ENCODE measurements around the gene TYSND1. TPM values are rescaled to one million over a fixed set of nuclear protein-coding genes. Genes with fewer than 3 reads are reported as not detected.
A peak's percentile ranks its signal among the peaks of the same experiment; 100 is the strongest.

Gene TYSND1
- total RNA-seq, 1 experiment from 2014 or later, result 39.3 TPM

GRCh38 chr10:70169649-70170364 is 23.3 kb upstream of the TYSND1 start:
- intact Hi-C loops (cut with micrococcal nuclease; ENCODE audit: unreplicated experiment), result no loop called here

GRCh38 chr10:70169011-70169410 is 22.5 kb upstream of the TYSND1 start:
- H3K27ac ChIP-seq (ENCODE audit: low read length), result peak overlapping the region; percentile 91
- no peak for DNase-seq (ENCODE audit: low read depth, low spot score)
- intact Hi-C loops (cut with micrococcal nuclease; ENCODE audit: unreplicated experiment), result no loop called here
- peaks cover 9% of the 10 kb centered on the region; the same call in 1 of the 2 replicates for H3K36me3 ChIP-seq (ENCODE audit: control insufficient read depth, insufficient read depth, low read length)
- peaks cover 20% of the 10 kb centered on the region for H3K4me1 ChIP-seq (ENCODE audit: control insufficient read depth, insufficient read depth, low read length)
- peak overlapping the region; percentile 97 for H3K4me3 ChIP-seq (ENCODE audit: low read depth in 2 of 2, low read length in 2 of 2)
- in situ Hi-C loops (cut with HindIII; ENCODE audit: low pct_unique_long_range_greater_than_20kb, low sequenced_read_pairs), result no loop called here
- no peaks in the 10 kb centered on the region for H3K9me3 ChIP-seq (ENCODE audit: control insufficient read depth, insufficient read depth, low read depth, low read length)
- no peak for ATAC-seq
- POLR2A ChIA-PET, result interaction anchor here (0.5 to 0.6 kb wide), 4 partner anchors 64 to 1080 kb away, joined by 3 to 10 read pairs (median 6); partner anchors contain the start of gene PPA1
- no peaks in the 10 kb centered on the region for H3K27me3 ChIP-seq (ENCODE audit: control insufficient read depth, insufficient read depth, low read length)
- BruUV-seq (replicated peaks), result no TSS peak
- TF ChIP-seq SIN3A (IDR thresholded peaks at IDR 0.05; ENCODE audit: borderline replicate concordance, insufficient read depth, low read depth, low read length), result no peak
- TF ChIP-seq TCF7L2 (IDR thresholded peaks at IDR 0.05; ENCODE audit: low read depth, low read length), result no peak
- TF ChIP-seq REST (IDR thresholded peaks at IDR 0.05; ENCODE audit: insufficient read depth in 1 of 2, low read depth in 2 of 2, low read length in 1 of 2), result no peak
- no peak for TF ChIP-seq POLR2AphosphoS5 (IDR thresholded peaks at IDR 0.05; ENCODE audit: low read depth, low read length)
- no peak for TF ChIP-seq CTCF (IDR thresholded peaks at IDR 0.05)
- CTCF ChIA-PET, result no interaction called here

More at GRCh38 chr10:70169649-70170364, 23.3 kb upstream of the TYSND1 start:
- peak overlapping the region; percentile 91 for H3K27ac ChIP-seq (ENCODE audit: low read length)
- BruUV-seq (replicated peaks), result no TSS peak
- ATAC-seq (peak; percentile 46), DNase-seq (ENCODE audit: low read depth, low spot score) (no peak)
- ChIA-PET POLR2A (interaction anchor here (0.7 to 1.1 kb wide), 3 partner anchors 23 to 780 kb away, joined by 3 to 12 read pairs (median 4); partner anchors contain the start of gene TYSND1), CTCF (interaction anchor here (0.6 to 1.0 kb wide), 2 partner anchors 23 to 218 kb away, joined by 3 to 5 read pairs; partner anchors contain the start of gene TYSND1)
- peaks cover 26% of the 10 kb centered on the region for H3K4me1 ChIP-seq (ENCODE audit: control insufficient read depth, insufficient read depth, low read length)
- in situ Hi-C loops (cut with HindIII; ENCODE audit: low pct_unique_long_range_greater_than_20kb, low sequenced_read_pairs), result no loop called here
- H3K4me3 ChIP-seq (ENCODE audit: low read depth in 2 of 2, low read length in 2 of 2), result peak overlapping the region; percentile 97
- TF ChIP-seq TCF7L2 (IDR thresholded peaks at IDR 0.05; ENCODE audit: low read depth, low read length) (no peak), REST (IDR thresholded peaks at IDR 0.05; ENCODE audit: insufficient read depth in 1 of 2, low read depth in 2 of 2, low read length in 1 of 2) (no peak)
- no peaks in the 10 kb centered on the region for H3K27me3 ChIP-seq (ENCODE audit: control insufficient read depth, insufficient read depth, low read length)
- H3K9me3 ChIP-seq (ENCODE audit: control insufficient read depth, insufficient read depth, low read depth, low read length), result no peaks in the 10 kb centered on the region
- H3K36me3 ChIP-seq (ENCODE audit: control insufficient read depth, insufficient read depth, low read length), result peaks cover 9% of the 10 kb centered on the region; the same call in 1 of the 2 replicates

Data from Panc1 (cell line).